MCF 10A (cell line): ENCODE measurements around the gene MSLN. TPM values are rescaled to one million over a fixed set of nuclear protein-coding genes. Genes with fewer than 3 reads are reported as not detected.

Experiments used
- BruUV-seq: library from RNA; stranded (reverse); fragments of 400-500 nt; replicated peaks from 2 replicates; lab custom pipeline; 2021; lab: Mats Ljungman, UMichigan
- CTCF ChIA-PET: fragments of 300-600 bp; sonication (Branson Sonifier 250); formaldehyde crosslinking; extraction: SDS; loops from one replicate; lab custom pipeline; 2021; ENCODE audit warnings: antibody characterized with exemption, inconsistent platforms; lab: Yijun Ruan, JAX
- POLR2A ChIA-PET: fragments of 300-600, 350-650 bp; sonication (Branson Sonifier 250); formaldehyde crosslinking; extraction: SDS; loops from one replicate; lab custom pipeline; 2020; ENCODE audit warnings: antibody characterized with exemption, inconsistent platforms; lab: Yijun Ruan, JAX
- DNase-seq: peaks from one replicate; pipeline ENCODE4 v3.0.0-alpha.2; 2018; ENCODE audit not compliant: unreplicated experiment
- H3K27ac Mint-ChIP-seq: one replicate; pipeline ENCODE4 v1.8.0; 2022; ENCODE audit warnings: mild to moderate bottlenecking, low read depth, mixed read lengths; ENCODE audit not compliant: unreplicated experiment
- H3K27me3 Mint-ChIP-seq: one replicate; pipeline ENCODE4 v1.8.0; 2022; ENCODE audit warnings: mixed read lengths; ENCODE audit not compliant: insufficient read depth, unreplicated experiment
- H3K36me3 Mint-ChIP-seq: one replicate; pipeline ENCODE4 v1.8.0; 2022; ENCODE audit warnings: mild to moderate bottlenecking, moderate library complexity, mixed read lengths; ENCODE audit not compliant: insufficient read depth, unreplicated experiment
- H3K4me1 Mint-ChIP-seq: one replicate; pipeline ENCODE4 v1.8.0; 2022; ENCODE audit warnings: mixed read lengths; ENCODE audit not compliant: insufficient read depth, unreplicated experiment
- H3K4me3 Mint-ChIP-seq: one replicate; pipeline ENCODE4 v1.8.0; 2022; ENCODE audit warnings: mild to moderate bottlenecking, moderate library complexity, mixed read lengths; ENCODE audit not compliant: unreplicated experiment
- H3K9me3 Mint-ChIP-seq: one replicate; pipeline ENCODE4 v1.8.0; 2022; ENCODE audit warnings: mixed read lengths; ENCODE audit not compliant: unreplicated experiment
- intact Hi-C: fragments of 100-400 bp; cut with micrococcal nuclease; formaldehyde crosslinking; loops from 2 replicates; pipeline ENCODE4 v1.14.1; 2022
- total RNA-seq: library from RNA; stranded (reverse); gene quantifications from 2 replicates; pipeline ENCODE4 v1.2.3, GENCODE V29; 2022
- TF ChIP-seq, protein P1 (sequence below): fragments of 200-600 bp; IDR thresholded peaks from one replicate; pipeline ENCODE4 v1.8.0; 2022; ENCODE audit warnings: antibody characterized with exemption, mild to moderate bottlenecking; ENCODE audit not compliant: unreplicated experiment

The MSLN gene
- total RNA-seq, 1 experiment from 2014 or later: 25.2 TPM

GRCh38 chr16:769934-770333 lies 9.4 kb downstream of the MSLN start:
- intact Hi-C loops: no loop called here
- POLR2A ChIA-PET: interaction anchor here (1.2 kb wide), 1 partner anchor 8 kb away, joined by 3 read pairs; no protein-coding TSS in a partner anchor
- CTCF ChIA-PET: interaction anchor here (0.7 to 0.8 kb wide), 2 partner anchors 8 to 9 kb away, joined by 4 to 5 read pairs; no protein-coding TSS in a partner anchor
- Mint-ChIP-seq H3K4me3 (no peak overlapping the region), H3K27me3 (no peaks in the 10 kb centered on the region), H3K36me3 (no peaks in the 10 kb centered on the region), H3K9me3 (no peaks in the 10 kb centered on the region), H3K27ac (no peak overlapping the region), H3K4me1 (no peaks in the 10 kb centered on the region)
- DNase-seq: no peak
- TF ChIP-seq, protein P1, sequence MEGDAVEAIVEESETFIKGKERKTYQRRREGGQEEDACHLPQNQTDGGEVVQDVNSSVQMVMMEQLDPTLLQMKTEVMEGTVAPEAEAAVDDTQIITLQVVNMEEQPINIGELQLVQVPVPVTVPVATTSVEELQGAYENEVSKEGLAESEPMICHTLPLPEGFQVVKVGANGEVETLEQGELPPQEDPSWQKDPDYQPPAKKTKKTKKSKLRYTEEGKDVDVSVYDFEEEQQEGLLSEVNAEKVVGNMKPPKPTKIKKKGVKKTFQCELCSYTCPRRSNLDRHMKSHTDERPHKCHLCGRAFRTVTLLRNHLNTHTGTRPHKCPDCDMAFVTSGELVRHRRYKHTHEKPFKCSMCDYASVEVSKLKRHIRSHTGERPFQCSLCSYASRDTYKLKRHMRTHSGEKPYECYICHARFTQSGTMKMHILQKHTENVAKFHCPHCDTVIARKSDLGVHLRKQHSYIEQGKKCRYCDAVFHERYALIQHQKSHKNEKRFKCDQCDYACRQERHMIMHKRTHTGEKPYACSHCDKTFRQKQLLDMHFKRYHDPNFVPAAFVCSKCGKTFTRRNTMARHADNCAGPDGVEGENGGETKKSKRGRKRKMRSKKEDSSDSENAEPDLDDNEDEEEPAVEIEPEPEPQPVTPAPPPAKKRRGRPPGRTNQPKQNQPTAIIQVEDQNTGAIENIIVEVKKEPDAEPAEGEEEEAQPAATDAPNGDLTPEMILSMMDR: no peak
- no TSS peak for BruUV-seq

DNA sequence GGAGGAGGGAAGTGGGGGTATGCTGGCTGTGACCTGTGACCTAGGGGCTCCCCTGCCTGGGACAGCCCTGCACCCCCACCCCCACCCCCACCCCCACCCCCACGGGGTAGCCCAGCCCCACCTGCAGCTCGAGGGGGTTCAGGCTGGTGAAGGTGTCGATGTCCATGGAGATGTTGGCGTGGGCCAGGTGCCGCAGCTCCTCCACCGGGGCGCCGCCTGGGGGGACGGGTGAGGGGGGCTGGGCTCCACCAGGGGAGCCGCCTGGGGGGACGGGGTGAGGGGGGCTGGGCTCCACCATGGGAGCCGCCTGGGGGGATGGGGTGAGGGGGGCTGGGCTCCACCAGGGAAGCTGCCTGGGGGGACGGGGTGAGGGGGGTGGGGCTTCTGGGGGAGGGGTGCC lies 9.9 kb downstream of the MSLN start:
- TF ChIP-seq, protein P1: no peak
- Mint-ChIP-seq H3K4me1 (no peaks in the 10 kb centered on the region), H3K9me3 (no peaks in the 10 kb centered on the region), H3K4me3 (no peak overlapping the region), H3K36me3 (no peaks in the 10 kb centered on the region), H3K27me3 (no peaks in the 10 kb centered on the region), H3K27ac (no peak overlapping the region)
- CTCF ChIA-PET: no interaction called here
- no TSS peak for BruUV-seq
- POLR2A ChIA-PET: interaction anchor here (1.2 to 3.0 kb wide), 2 partner anchors 9 to 13 kb away, joined by 3 to 17 read pairs; no protein-coding TSS in a partner anchor
- DNase-seq: no peak
- intact Hi-C loops: no loop called here

DNA sequence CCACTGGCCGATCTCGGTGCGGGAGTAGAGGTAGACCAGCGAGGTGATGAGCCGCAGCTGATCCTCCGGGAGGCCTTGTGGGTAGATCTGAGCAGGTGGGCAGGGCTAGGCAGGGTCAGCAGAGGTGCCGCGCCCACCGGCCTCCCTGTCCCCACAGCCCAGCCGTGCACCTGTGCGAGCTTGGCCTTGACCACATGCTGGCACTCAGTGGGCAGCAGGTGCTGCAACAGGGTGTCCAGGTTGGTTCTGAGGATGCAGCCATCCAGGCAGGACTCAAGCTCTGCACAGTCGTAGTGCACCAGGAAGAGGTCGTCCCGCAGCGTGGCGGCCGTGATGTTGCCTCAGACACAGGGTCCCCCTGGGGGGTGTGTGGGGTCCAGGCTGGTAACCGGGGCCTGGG lies 12.4 kb downstream of the MSLN start:
- H3K27ac Mint-ChIP-seq: no peak overlapping the region
- no peak overlapping the region for H3K4me3 Mint-ChIP-seq
- CTCF ChIA-PET: interaction anchor here (1.0 kb wide), 1 partner anchor 10 kb away, joined by 3 read pairs; no protein-coding TSS in a partner anchor
- BruUV-seq: no TSS peak
- H3K36me3 Mint-ChIP-seq: no peaks in the 10 kb centered on the region
- no peaks in the 10 kb centered on the region for H3K9me3 Mint-ChIP-seq
- no peaks in the 10 kb centered on the region for H3K27me3 Mint-ChIP-seq
- intact Hi-C loops: no loop called here
- no peak for DNase-seq
- POLR2A ChIA-PET: interaction anchor here (0.7 to 3.0 kb wide), 4 partner anchors 10 to 61 kb away, joined by 3 to 23 read pairs (median 10); partner anchors contain the start of gene MSLN
- no peaks in the 10 kb centered on the region for H3K4me1 Mint-ChIP-seq
- TF ChIP-seq, protein P1: no peak

DNA sequence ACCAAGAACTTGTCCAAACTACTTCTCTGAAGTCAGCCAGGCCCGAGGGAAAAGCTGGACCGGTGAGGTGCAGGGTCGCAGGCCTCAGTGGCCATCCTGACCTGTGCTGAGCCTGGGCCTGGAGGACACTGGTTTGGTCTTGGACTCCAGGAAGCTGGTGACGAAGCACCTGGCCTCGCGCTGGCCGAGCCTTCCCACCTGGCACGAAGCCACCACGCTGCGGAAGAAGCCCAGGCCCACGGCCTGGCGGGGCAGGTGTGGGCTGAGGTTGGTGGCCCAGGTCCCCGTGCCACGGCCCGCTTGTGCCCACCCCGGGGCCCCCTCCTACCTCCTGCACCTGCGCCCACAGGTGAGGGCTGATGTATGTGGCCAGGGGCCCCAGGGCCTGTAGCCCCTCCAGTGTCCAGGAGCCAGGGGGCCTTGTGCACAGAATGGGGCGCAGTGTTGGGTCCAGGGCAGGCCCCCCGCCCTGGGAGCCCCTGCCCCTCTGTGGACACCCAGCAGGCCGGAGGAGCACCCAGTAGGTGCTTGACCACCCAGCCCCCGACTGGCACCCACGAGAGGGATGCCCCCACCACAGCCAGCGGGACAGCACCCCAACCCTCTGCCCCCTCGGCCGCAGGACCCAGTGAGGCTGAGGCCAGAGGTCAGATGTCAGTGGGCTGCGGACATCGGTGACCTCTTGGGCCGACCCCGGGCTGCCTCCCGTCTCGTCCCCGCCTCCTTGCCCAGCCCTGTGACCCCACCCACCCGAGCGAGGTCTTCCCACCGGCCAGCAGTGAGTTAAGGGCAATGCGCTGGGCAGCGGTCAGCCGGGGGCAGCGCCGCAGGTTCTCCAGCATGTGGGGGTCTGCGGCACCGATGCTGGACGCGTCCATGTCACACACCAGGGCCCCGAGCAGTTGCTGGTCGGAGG lies 13.8 kb downstream of the MSLN start:
- H3K27ac Mint-ChIP-seq: no peak overlapping the region
- TF ChIP-seq, protein P1: no peak
- DNase-seq: no peak
- intact Hi-C loops: no loop called here
- H3K36me3 Mint-ChIP-seq: no peaks in the 10 kb centered on the region
- POLR2A ChIA-PET: interaction anchor here (0.7 to 3.0 kb wide), 5 partner anchors 8 to 205 kb away, joined by 3 to 23 read pairs (median 3); partner anchors contain the start of gene MSLN
- no peaks in the 10 kb centered on the region for H3K9me3 Mint-ChIP-seq
- no peaks in the 10 kb centered on the region for H3K4me1 Mint-ChIP-seq
- H3K4me3 Mint-ChIP-seq: no peak overlapping the region
- BruUV-seq: no TSS peak
- CTCF ChIA-PET: interaction anchor here (0.6 kb wide), 1 partner anchor 783 kb away, joined by 3 read pairs; no protein-coding TSS in a partner anchor
- no peaks in the 10 kb centered on the region for H3K27me3 Mint-ChIP-seq
